Cardiac muscle cell (in vitro differentiated cells and primary cell): ENCODE data around the gene CAMSAP1. TPM values are rescaled to one million over a fixed set of nuclear protein-coding genes. Genes with fewer than 3 reads are reported as not detected.

ENCODE experiments used
- DNase-seq, 2 donors: peaks; one replicate each; pipeline versions ENCODE4 v3.0.0 to v3.0.0-alpha.2; 2010 to 2017; ENCODE audit warnings: low read depth in 1 of 2, low spot score in 1 of 2
- H3K27ac ChIP-seq: fragments of 200-600 bp; sonication (generic); 2 replicates; pipeline ENCODE4 v1.5.1; 2016
- H3K27me3 ChIP-seq: fragments of 200-600 bp; sonication (generic); 2 replicates; pipeline ENCODE4 v1.6.0; 2016; ENCODE audit warnings: control low read depth
- H3K36me3 ChIP-seq: fragments of 200-600 bp; sonication (generic); 2 replicates; pipeline ENCODE4 v1.5.1; 2016; ENCODE audit warnings: control low read depth
- H3K4me1 ChIP-seq: fragments of 200-600 bp; sonication (generic); 2 replicates; pipeline ENCODE4 v1.8.1; 2017; ENCODE audit warnings: low read depth, mild to moderate bottlenecking, mixed run types
- H3K4me3 ChIP-seq: fragments of 200-600 bp; sonication (generic); 2 replicates; pipeline ENCODE4 v1.5.1; 2016; ENCODE audit warnings: mild to moderate bottlenecking
- H3K9me3 ChIP-seq: fragments of 200-600 bp; sonication (generic); 2 replicates; pipeline ENCODE4 v1.5.1; 2017; ENCODE audit warnings: low read depth, mild to moderate bottlenecking, control low read depth
- polyA plus RNA-seq: library from polyadenylated mRNA; unstranded; fragments of >200 nt; fragmentation: Nextera tagmentation; extraction: Ambion mirVana; gene quantifications from 2 replicates; pipeline ENCODE4 v1.2.1, GENCODE V29; 2016
- total RNA-seq: library from RNA; depleted of rRNA; stranded (reverse); fragments of >200 nt; gene quantifications from 2 replicates; pipeline ENCODE4 v1.2.3, GENCODE V29; 2016
- TF ChIP-seq, protein P1 (sequence below): IDR thresholded peaks from 2 replicates; pipeline ENCODE4 v1.5.1; 2012; ENCODE audit warnings: low read depth, mild to moderate bottlenecking, low read length

The CAMSAP1 gene
- total and polyA plus RNA-seq, 2 experiments from 2014 or later, result 7.8 to 64.1 TPM

DNA sequence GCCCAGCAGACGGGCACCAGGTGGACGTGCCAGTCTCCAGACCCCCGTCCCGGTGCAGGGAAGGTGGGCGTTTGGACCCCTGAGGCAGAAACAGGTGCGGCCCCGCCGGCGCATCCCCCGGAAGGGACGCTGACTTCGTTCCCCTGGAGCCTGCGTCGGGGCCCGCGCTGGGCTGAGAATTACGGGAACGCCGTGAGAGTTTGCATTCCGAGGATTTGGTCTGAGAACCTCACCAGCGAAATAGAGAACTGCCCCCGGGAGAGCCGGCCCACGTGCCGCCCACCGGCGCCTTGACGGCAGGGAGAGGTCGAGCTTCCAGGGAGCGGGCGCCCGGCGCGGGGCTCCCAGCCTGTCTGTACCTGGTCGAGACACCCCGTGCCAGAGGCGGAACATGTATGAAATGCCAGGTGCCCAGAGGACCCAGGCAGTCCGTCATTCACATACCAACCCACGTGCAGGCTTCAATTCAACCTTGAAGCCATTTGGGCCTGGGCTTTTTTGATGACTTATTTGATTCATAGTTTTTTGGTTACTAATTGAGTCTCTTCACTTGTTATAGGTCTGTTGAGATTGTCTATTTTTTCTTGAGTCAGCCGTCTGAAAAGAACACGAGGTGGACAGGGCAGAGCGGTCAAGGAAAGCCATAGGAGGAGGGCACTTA is 877 bp upstream of the CAMSAP1 start:
- peak overlapping the region; percentile 47 for H3K27ac ChIP-seq

DNA sequence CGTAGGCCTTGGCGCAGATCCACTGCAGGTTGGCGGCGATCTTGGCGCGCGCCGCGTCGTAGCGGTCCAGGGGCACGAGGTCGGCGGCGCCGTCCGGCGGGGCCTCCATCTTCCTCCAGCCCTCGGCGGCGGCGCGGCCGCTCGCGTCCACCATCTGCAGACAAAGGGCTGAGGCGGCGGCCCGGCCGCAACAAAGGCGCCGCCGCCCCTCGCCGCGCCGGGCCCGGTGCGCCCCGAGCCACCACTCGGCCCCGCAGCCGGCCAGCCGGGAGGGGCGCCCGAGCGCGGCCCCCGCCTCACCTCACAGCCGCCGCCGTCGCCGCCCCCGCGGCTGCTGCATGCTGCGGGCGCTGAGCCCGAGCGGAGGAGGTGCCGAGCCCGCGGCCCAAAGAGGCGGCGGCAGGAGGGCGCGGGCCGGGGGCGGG is 328 bp downstream of the CAMSAP1 start:
- H3K9me3 ChIP-seq, result no peaks in the 10 kb centered on the region
- peak overlapping the region; percentile 73 for H3K4me3 ChIP-seq
- H3K27me3 ChIP-seq, result no peaks in the 10 kb centered on the region
- TF ChIP-seq, protein P1, sequence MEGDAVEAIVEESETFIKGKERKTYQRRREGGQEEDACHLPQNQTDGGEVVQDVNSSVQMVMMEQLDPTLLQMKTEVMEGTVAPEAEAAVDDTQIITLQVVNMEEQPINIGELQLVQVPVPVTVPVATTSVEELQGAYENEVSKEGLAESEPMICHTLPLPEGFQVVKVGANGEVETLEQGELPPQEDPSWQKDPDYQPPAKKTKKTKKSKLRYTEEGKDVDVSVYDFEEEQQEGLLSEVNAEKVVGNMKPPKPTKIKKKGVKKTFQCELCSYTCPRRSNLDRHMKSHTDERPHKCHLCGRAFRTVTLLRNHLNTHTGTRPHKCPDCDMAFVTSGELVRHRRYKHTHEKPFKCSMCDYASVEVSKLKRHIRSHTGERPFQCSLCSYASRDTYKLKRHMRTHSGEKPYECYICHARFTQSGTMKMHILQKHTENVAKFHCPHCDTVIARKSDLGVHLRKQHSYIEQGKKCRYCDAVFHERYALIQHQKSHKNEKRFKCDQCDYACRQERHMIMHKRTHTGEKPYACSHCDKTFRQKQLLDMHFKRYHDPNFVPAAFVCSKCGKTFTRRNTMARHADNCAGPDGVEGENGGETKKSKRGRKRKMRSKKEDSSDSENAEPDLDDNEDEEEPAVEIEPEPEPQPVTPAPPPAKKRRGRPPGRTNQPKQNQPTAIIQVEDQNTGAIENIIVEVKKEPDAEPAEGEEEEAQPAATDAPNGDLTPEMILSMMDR, result no peak
- peak; percentile 57 to 71 for DNase-seq
- H3K27ac ChIP-seq, result no peak overlapping the region
- peaks cover 11% of the 10 kb centered on the region for H3K4me1 ChIP-seq
- H3K36me3 ChIP-seq, result no peaks in the 10 kb centered on the region

More for the DNA sequence above, 877 bp upstream of the CAMSAP1 start:
- TF ChIP-seq, protein P1, result no peak
- H3K36me3 ChIP-seq, result no peaks in the 10 kb centered on the region
- no peaks in the 10 kb centered on the region for H3K9me3 ChIP-seq
- peak overlapping the region; percentile 50 for H3K4me3 ChIP-seq
- no peaks in the 10 kb centered on the region for H3K27me3 ChIP-seq
- H3K4me1 ChIP-seq, result peaks cover 11% of the 10 kb centered on the region
- no peak for DNase-seq

DNA sequence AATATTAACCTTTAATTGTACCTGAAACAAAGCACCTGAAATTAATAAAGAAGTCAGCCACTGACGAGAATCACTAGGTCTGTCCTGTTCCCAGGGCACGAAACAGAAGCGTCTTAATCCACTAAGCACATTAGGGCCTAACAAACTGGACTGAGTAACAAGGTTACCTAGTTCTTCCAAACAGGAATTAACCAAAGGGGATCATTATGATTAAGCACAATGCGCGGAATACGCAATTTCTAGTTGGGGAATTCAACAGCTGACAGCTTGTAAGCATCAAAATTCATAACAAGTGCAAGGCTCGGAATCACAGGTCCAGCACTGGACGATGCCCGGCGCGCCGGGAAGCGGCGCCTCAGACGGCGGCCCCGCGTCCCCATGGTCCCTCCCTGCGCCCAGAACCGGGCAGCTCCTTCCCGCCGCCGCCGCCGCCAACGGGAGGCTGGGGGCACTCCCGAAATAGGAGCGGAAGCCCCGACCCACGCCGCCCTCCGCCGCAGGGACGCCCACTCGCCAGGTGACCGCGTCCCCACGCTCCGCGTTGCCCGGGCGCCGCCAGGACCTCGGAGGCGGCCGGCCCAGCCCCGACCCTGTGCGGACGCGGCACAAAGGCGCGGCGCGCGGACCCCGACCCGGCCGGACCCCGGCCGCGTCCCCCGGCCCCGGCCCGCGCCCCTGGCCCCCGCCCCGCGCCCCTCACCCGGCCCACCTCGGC is 898 bp downstream of the CAMSAP1 start:
- no peaks in the 10 kb centered on the region for H3K36me3 ChIP-seq
- H3K4me3 ChIP-seq, result peak overlapping the region; percentile 73
- H3K9me3 ChIP-seq, result no peaks in the 10 kb centered on the region
- DNase-seq, result peak; percentile 55 to 60
- no peaks in the 10 kb centered on the region for H3K27me3 ChIP-seq
- TF ChIP-seq, protein P1, result no peak
- H3K4me1 ChIP-seq, result peaks cover 11% of the 10 kb centered on the region
- H3K27ac ChIP-seq, result no peak overlapping the region

DNA sequence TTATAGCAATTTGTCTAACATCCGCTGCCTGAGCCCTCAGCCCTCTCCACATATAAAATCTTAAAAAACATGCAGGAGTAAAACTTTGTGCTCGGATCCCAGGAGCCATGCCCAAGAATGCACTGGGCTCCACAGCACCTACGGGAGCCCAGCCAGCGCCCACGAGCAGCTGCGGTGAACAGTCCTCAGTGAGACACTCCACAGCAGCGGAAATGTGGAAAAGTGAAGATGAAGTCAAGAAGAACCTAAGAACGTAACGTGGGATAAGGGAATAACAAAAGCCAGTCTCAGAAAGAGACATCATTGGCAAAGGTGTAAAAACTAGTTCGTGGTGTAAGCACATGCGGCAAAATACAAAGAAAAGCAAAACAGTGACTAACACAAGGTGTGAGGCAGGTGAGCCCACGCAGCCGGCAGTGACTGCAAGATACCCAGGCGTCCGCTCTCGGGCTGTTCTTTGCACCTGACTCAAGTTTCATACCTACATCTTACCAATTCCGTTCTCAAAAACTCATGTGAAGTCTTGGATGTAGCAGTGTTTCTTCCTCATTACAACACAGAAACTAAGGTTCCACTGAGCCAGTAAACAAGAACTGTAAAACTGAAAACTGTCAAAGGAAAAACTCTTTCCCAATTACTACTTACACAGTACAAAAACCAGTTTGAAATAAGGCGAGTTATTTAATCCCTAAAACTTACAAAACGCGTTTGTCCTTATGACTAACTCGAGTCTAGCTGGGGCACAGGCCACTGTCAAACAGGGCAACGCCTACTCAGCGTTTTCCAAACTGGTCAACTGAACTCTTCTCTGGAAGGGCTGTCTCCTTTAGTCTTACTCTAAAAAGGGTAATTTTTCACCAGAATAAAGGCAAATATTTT is 1.7 kb downstream of the CAMSAP1 start:
- H3K9me3 ChIP-seq, result no peaks in the 10 kb centered on the region
- H3K4me3 ChIP-seq, result peak overlapping the region; percentile 73
- TF ChIP-seq, protein P1, result no peak
- no peaks in the 10 kb centered on the region for H3K27me3 ChIP-seq
- H3K27ac ChIP-seq, result no peak overlapping the region
- H3K36me3 ChIP-seq, result no peaks in the 10 kb centered on the region
- peaks cover 11% of the 10 kb centered on the region for H3K4me1 ChIP-seq
- no peak for DNase-seq

- Histone ChIP-seq H3K4me3 (no peak overlapping the region), H3K27ac (no peak overlapping the region), H3K27me3 (no peaks in the 10 kb centered on the region)
These were observed 3.4 kb downstream of the CAMSAP1 start for GRCh38 chr9:135903786-135904520.

More at GRCh38 chr9:135903786-135904520, 3.4 kb downstream of the CAMSAP1 start:
- no peak for DNase-seq
- TF ChIP-seq, protein P1, result no peak
- H3K36me3 ChIP-seq, result no peaks in the 10 kb centered on the region
- peaks cover 11% of the 10 kb centered on the region for H3K4me1 ChIP-seq
- H3K9me3 ChIP-seq, result no peaks in the 10 kb centered on the region
